Measurements from ENCODE around the gene GALNT16.

GRCh38 chr14:69345402-69345801 lies 85.4 kb downstream of the GALNT16 start:
- no peak for TF ChIP-seq POLR2A (IDR thresholded peaks at IDR 0.05; ENCODE audit: low read depth, low read length)
- no peak for TF ChIP-seq EZH2 (IDR thresholded peaks at IDR 0.05; ENCODE audit: borderline replicate concordance, low read depth, low read length, severe bottlenecking)
- no peak for TF ChIP-seq FOS (IDR thresholded peaks at IDR 0.05; ENCODE audit: borderline replicate concordance, insufficient read depth, low read length)

Measured in endothelial cell of umbilical vein (primary cell).